ENCODE data around the gene ADGRB3. TPM values are rescaled to one million over a fixed set of nuclear protein-coding genes. Genes with fewer than 3 reads are reported as not detected.

Gene ADGRB3
- total RNA-seq, 1 donor from 2014 or later: 2.4 TPM

DNA sequence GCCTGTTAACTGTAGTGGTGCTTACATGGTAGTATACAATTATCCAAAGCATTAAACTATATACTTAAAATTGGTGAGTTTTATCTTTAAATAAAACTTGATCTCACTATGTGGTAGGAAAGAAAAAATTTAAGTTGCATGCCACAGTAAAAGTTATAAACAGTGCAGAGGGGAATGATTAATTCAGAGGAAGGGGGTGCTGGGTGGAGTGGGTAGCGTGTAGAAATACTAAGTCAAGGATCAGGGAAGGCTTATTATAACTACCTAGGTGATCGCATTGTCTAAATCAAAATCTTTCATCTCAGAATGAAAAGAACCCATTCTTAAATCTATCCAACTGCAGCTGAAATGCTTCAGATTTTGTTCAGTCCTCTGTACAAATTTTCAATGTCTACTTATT, 428.3 kb downstream of the ADGRB3 start:
- no peak for DNase-seq (ENCODE audit: low spot score)
- no peak overlapping the region for H3K27ac Mint-ChIP-seq (ENCODE audit: unreplicated experiment)
- no peaks in the 10 kb centered on the region for H3K27me3 Mint-ChIP-seq (ENCODE audit: unreplicated experiment)
- H3K4me1 Mint-ChIP-seq (ENCODE audit: unreplicated experiment): no peaks in the 10 kb centered on the region
- TF ChIP-seq, protein P1, sequence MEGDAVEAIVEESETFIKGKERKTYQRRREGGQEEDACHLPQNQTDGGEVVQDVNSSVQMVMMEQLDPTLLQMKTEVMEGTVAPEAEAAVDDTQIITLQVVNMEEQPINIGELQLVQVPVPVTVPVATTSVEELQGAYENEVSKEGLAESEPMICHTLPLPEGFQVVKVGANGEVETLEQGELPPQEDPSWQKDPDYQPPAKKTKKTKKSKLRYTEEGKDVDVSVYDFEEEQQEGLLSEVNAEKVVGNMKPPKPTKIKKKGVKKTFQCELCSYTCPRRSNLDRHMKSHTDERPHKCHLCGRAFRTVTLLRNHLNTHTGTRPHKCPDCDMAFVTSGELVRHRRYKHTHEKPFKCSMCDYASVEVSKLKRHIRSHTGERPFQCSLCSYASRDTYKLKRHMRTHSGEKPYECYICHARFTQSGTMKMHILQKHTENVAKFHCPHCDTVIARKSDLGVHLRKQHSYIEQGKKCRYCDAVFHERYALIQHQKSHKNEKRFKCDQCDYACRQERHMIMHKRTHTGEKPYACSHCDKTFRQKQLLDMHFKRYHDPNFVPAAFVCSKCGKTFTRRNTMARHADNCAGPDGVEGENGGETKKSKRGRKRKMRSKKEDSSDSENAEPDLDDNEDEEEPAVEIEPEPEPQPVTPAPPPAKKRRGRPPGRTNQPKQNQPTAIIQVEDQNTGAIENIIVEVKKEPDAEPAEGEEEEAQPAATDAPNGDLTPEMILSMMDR (IDR thresholded peaks at IDR 0.05; ENCODE audit: unreplicated experiment): no peak
- H3K9me3 Mint-ChIP-seq (ENCODE audit: unreplicated experiment): no peaks in the 10 kb centered on the region
- H3K4me3 Mint-ChIP-seq (ENCODE audit: unreplicated experiment): no peak overlapping the region
- no peaks in the 10 kb centered on the region for H3K36me3 Mint-ChIP-seq (ENCODE audit: low read depth, unreplicated experiment)

GRCh38 chr6:69064226-69064625, 429.1 kb downstream of the ADGRB3 start:
- Mint-ChIP-seq H3K27me3 (ENCODE audit: unreplicated experiment) (no peaks in the 10 kb centered on the region), H3K27ac (ENCODE audit: unreplicated experiment) (no peak overlapping the region), H3K4me1 (ENCODE audit: unreplicated experiment) (no peaks in the 10 kb centered on the region), H3K4me3 (ENCODE audit: unreplicated experiment) (no peak overlapping the region), H3K36me3 (ENCODE audit: low read depth, unreplicated experiment) (no peaks in the 10 kb centered on the region), H3K9me3 (ENCODE audit: unreplicated experiment) (no peaks in the 10 kb centered on the region)
- no peak for DNase-seq (ENCODE audit: low spot score)
- TF ChIP-seq, protein P1 (IDR thresholded peaks at IDR 0.05; ENCODE audit: unreplicated experiment): no peak

GRCh38 chr6:69069881-69070280, 434.8 kb downstream of the ADGRB3 start:
- Mint-ChIP-seq H3K27me3 (ENCODE audit: unreplicated experiment) (no peaks in the 10 kb centered on the region), H3K4me1 (ENCODE audit: unreplicated experiment) (no peaks in the 10 kb centered on the region), H3K4me3 (ENCODE audit: unreplicated experiment) (no peak overlapping the region), H3K27ac (ENCODE audit: unreplicated experiment) (no peak overlapping the region), H3K9me3 (ENCODE audit: unreplicated experiment) (no peaks in the 10 kb centered on the region), H3K36me3 (ENCODE audit: low read depth, unreplicated experiment) (no peaks in the 10 kb centered on the region)
- DNase-seq (ENCODE audit: low spot score): no peak
- TF ChIP-seq, protein P1 (IDR thresholded peaks at IDR 0.05; ENCODE audit: unreplicated experiment): no peak

GRCh38 chr6:69072796-69073195, 437.7 kb downstream of the ADGRB3 start:
- TF ChIP-seq, protein P1 (IDR thresholded peaks at IDR 0.05; ENCODE audit: unreplicated experiment): no peak
- Mint-ChIP-seq H3K27ac (ENCODE audit: unreplicated experiment) (no peak overlapping the region), H3K9me3 (ENCODE audit: unreplicated experiment) (no peaks in the 10 kb centered on the region), H3K4me1 (ENCODE audit: unreplicated experiment) (no peaks in the 10 kb centered on the region), H3K36me3 (ENCODE audit: low read depth, unreplicated experiment) (no peaks in the 10 kb centered on the region), H3K4me3 (ENCODE audit: unreplicated experiment) (no peak overlapping the region), H3K27me3 (ENCODE audit: unreplicated experiment) (no peaks in the 10 kb centered on the region)
- no peak for DNase-seq (ENCODE audit: low spot score)

DNA sequence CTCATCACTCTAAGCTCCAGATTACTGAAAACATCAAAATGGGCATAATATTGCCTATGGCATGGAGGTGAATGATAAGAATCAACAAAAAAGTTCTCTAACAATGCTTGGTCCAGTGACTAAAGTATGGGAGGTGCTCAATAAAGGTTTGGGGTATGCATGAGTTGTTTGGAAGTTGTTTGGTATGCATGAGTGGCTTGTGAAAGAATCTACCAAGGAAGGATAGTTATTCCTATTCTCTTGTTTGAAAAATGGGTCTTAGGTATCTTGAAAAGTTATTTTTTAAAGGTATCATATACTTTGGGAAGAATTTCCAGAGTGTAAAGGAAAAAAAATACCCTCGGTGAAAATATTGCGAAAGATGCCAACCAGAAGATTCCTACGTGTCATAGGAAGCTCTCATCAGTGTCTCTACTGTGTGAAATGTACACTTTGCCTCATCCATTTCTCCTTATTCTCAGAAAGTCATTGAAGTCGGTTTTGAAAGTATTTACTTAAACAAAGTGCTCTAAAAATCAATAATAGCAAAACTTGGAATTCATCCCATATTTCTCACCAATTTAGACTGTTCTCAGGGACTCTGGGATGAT, 449.8 kb downstream of the ADGRB3 start:
- DNase-seq (ENCODE audit: low spot score): no peak
- H3K9me3 Mint-ChIP-seq (ENCODE audit: unreplicated experiment): no peaks in the 10 kb centered on the region
- no peaks in the 10 kb centered on the region for H3K4me1 Mint-ChIP-seq (ENCODE audit: unreplicated experiment)
- TF ChIP-seq, protein P1 (IDR thresholded peaks at IDR 0.05; ENCODE audit: unreplicated experiment): no peak
- no peaks in the 10 kb centered on the region for H3K27me3 Mint-ChIP-seq (ENCODE audit: unreplicated experiment)
- H3K36me3 Mint-ChIP-seq (ENCODE audit: low read depth, unreplicated experiment): no peaks in the 10 kb centered on the region
- H3K4me3 Mint-ChIP-seq (ENCODE audit: unreplicated experiment): no peak overlapping the region
- H3K27ac Mint-ChIP-seq (ENCODE audit: unreplicated experiment): no peak overlapping the region
